KMS-11 (cell line): ENCODE data around the gene FSTL5.

Experiments used
- H2AFZ ChIP-seq: fragments of 200-600 bp; sonication (generic); 2 replicates; pipeline ENCODE4 v1.6.1; 2016; ENCODE audit warnings: antibody characterized with exemption, mixed run types, low read depth
- H3K27ac ChIP-seq: fragments of 200-600 bp; sonication (generic); 2 replicates; pipeline ENCODE4 v1.6.1; 2016; ENCODE audit warnings: mild to moderate bottlenecking, mixed run types
- H3K27me3 ChIP-seq: fragments of 200-600 bp; sonication (generic); 2 replicates; pipeline ENCODE4 v1.6.1; 2017; ENCODE audit warnings: mild to moderate bottlenecking, low read depth, mixed run types, moderate library complexity; ENCODE audit not compliant: insufficient read depth
- H3K36me3 ChIP-seq: fragments of 200-600 bp; sonication (generic); 2 replicates; pipeline ENCODE4 v1.6.1; 2017; ENCODE audit warnings: mild to moderate bottlenecking, mixed run types; ENCODE audit not compliant: insufficient read depth
- H3K4me1 ChIP-seq: fragments of 200-600 bp; sonication (generic); 2 replicates; pipeline ENCODE4 v1.6.1; 2016; ENCODE audit warnings: mild to moderate bottlenecking, low read depth, mixed run types; ENCODE audit not compliant: poor library complexity, severe bottlenecking
- H3K4me2 ChIP-seq: fragments of 200-600 bp; sonication (generic); 2 replicates; pipeline ENCODE4 v1.7.0; 2016; ENCODE audit warnings: mild to moderate bottlenecking, mixed run types
- H3K4me3 ChIP-seq: fragments of 200-600 bp; sonication (generic); IDR thresholded peaks from 2 replicates; pipeline ENCODE4 v1.6.1; 2017; ENCODE audit warnings: low read depth, low read length, mixed read lengths; ENCODE audit not compliant: insufficient read depth
- H3K79me2 ChIP-seq: fragments of 200-600 bp; sonication (generic); 2 replicates; pipeline ENCODE4 v1.6.1; 2016; ENCODE audit warnings: low read depth, mixed run types; ENCODE audit not compliant: insufficient read depth
- H3K9ac ChIP-seq: fragments of 200-600 bp; sonication (generic); 2 replicates; pipeline ENCODE4 v1.6.1; 2016; ENCODE audit warnings: mild to moderate bottlenecking, mixed run types
- H4K20me1 ChIP-seq: fragments of 200-600 bp; sonication (generic); 2 replicates; pipeline ENCODE4 v1.6.1; 2016; ENCODE audit warnings: mild to moderate bottlenecking, mixed run types; ENCODE audit not compliant: insufficient read depth
- CTCF ChIP-seq: fragments of 200-600 bp; sonication (generic); conservative IDR thresholded peaks from 2 replicates; pipeline ENCODE4 v1.6.1; 2017; ENCODE audit warnings: low read depth, mild to moderate bottlenecking, antibody characterized with exemption, low read length, moderate library complexity, mixed read lengths

FSTL5 gene

DNA sequence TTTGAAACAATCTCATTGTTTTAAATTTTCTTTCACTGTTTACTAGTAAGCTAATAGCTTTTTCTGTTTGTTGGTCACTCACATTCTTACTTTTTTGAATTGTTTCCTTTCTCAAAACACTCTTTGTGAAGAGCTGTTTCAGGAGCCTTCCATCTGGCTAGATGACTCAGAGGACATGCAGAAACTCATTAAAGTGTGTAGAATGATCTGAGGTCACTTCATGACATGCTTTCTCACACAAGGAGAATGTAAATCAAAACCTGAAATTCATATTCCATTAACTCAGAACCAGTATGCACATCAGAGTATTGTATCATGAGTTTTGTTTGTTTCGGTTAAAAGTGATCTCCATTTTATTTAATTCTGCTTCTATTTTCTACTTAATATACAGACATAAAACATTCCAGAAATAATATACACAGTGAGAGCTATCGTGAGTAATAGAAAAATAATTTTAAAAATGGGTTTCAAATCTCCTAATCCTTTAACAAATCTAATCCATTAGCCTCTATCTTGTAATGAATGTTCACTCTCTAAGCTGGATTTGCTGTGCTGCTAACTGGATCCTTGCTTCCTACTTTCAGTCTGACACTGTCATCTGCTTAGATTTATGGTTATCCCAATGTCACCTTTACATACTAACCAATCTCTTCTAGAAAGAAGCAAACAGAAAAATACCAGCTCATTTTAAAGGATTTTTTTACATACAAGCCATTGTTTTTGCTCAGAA is 449.6 kb downstream of the FSTL5 start:
- Histone ChIP-seq H3K4me3 (no peak overlapping the region), H2AFZ (no peak overlapping the region), H3K36me3 (no peaks in the 10 kb centered on the region), H3K79me2 (no peaks in the 10 kb centered on the region), H4K20me1 (no peaks in the 10 kb centered on the region), H3K27me3 (no peaks in the 10 kb centered on the region), H3K4me2 (no peak overlapping the region), H3K9ac (no peak overlapping the region), H3K4me1 (no peaks in the 10 kb centered on the region), H3K27ac (no peak overlapping the region)
- no peak for TF ChIP-seq CTCF

GRCh38 chr4:161704653-161705052 is 459.1 kb downstream of the FSTL5 start:
- H3K79me2 ChIP-seq = no peaks in the 10 kb centered on the region
- H4K20me1 ChIP-seq = no peaks in the 10 kb centered on the region
- no peaks in the 10 kb centered on the region for H3K36me3 ChIP-seq
- H2AFZ ChIP-seq = no peak overlapping the region
- no peaks in the 10 kb centered on the region for H3K4me1 ChIP-seq
- H3K27ac ChIP-seq = no peak overlapping the region
- H3K4me2 ChIP-seq = no peak overlapping the region
- no peak overlapping the region for H3K9ac ChIP-seq
- no peak for TF ChIP-seq CTCF
- H3K27me3 ChIP-seq = no peaks in the 10 kb centered on the region
- H3K4me3 ChIP-seq = no peak overlapping the region

GRCh38 chr4:161704040-161704439 is 459.8 kb downstream of the FSTL5 start:
- Histone ChIP-seq H4K20me1 (no peaks in the 10 kb centered on the region), H2AFZ (no peak overlapping the region), H3K36me3 (no peaks in the 10 kb centered on the region), H3K27ac (no peak overlapping the region), H3K27me3 (no peaks in the 10 kb centered on the region), H3K4me3 (no peak overlapping the region), H3K79me2 (no peaks in the 10 kb centered on the region), H3K4me2 (no peak overlapping the region), H3K9ac (no peak overlapping the region), H3K4me1 (no peaks in the 10 kb centered on the region)
- no peak for TF ChIP-seq CTCF

GRCh38 chr4:161702287-161702686 is 461.5 kb downstream of the FSTL5 start:
- no peak overlapping the region for H2AFZ ChIP-seq
- no peak overlapping the region for H3K9ac ChIP-seq
- no peak overlapping the region for H3K27ac ChIP-seq
- no peak overlapping the region for H3K4me3 ChIP-seq
- no peaks in the 10 kb centered on the region for H3K36me3 ChIP-seq
- H3K4me1 ChIP-seq = no peaks in the 10 kb centered on the region
- no peaks in the 10 kb centered on the region for H4K20me1 ChIP-seq
- H3K79me2 ChIP-seq = no peaks in the 10 kb centered on the region
- no peak overlapping the region for H3K4me2 ChIP-seq
- TF ChIP-seq CTCF = no peak
- no peaks in the 10 kb centered on the region for H3K27me3 ChIP-seq
